IPS DF 6.9 (cell line): ENCODE data around the gene S1PR4.
"Not testable (repeated sequence)": the region's sequence is repeated elsewhere in the genome, so short reads cannot be mapped to it uniquely, and the experiment has no call there.

Experiments used
- DNase-seq: peaks from one replicate; pipeline ENCODE4 v3.0.0-alpha.2; 2013; ENCODE audit warnings: low read depth, low spot score
- H3K27ac ChIP-seq: one replicate; pipeline ENCODE4 v1.5.1; 2013; ENCODE audit warnings: low read length, control low read depth
- H3K27me3 ChIP-seq: 2 replicates; pipeline ENCODE4 v1.6.1; 2013; ENCODE audit warnings: mild to moderate bottlenecking, low read length; ENCODE audit not compliant: control insufficient read depth, insufficient read depth
- H3K36me3 ChIP-seq: 2 replicates; pipeline ENCODE4 v1.6.1; 2013; ENCODE audit warnings: low read length; ENCODE audit not compliant: control insufficient read depth, insufficient read depth
- H3K4me1 ChIP-seq: 2 replicates; pipeline ENCODE4 v1.6.1; 2013; ENCODE audit warnings: low read length; ENCODE audit not compliant: control insufficient read depth, insufficient read depth
- H3K4me3 ChIP-seq: 2 replicates; pipeline ENCODE4 v1.5.1; 2013; ENCODE audit warnings: mild to moderate bottlenecking, low read length
- H3K9me3 ChIP-seq: 2 replicates; pipeline ENCODE4 v1.6.1; 2013; ENCODE audit warnings: low read length, inconsistent platforms; ENCODE audit not compliant: control insufficient read depth, insufficient read depth
- WGBS: extraction: QIAGEN DNeasy Blood & Tissue Kit; methylation state at CpG from one replicate; pipeline ENCODE4 v1.1.7; 2013; ENCODE audit warnings: mixed read lengths, missing lambda C conversion rate; ENCODE audit not compliant: insufficient read length, insufficient coverage; 5-methylcytosine and 5-hydroxymethylcytosine counted together

Gene S1PR4

GRCh38 chr19:3198901-3199700 is 20.5 kb downstream of the S1PR4 start:
- Histone ChIP-seq H3K4me1 (no peaks in the 10 kb centered on the region), H3K36me3 (peaks cover 23% of the 10 kb centered on the region), H3K4me3 (no peak overlapping the region), H3K9me3 (no peaks in the 10 kb centered on the region), H3K27me3 (no peaks in the 10 kb centered on the region), H3K27ac (no peak overlapping the region)
- no CpG with 5 or more reads among the region's 43 CpGs for WGBS
- DNase-seq = no peak

- DNase-seq = no peak
- no peaks in the 10 kb centered on the region for H3K4me1 ChIP-seq
- no peak overlapping the region for H3K27ac ChIP-seq
- WGBS = no CpG with 5 or more reads among the region's 39 CpGs
- H3K27me3 ChIP-seq = no peaks in the 10 kb centered on the region
- no peaks in the 10 kb centered on the region for H3K9me3 ChIP-seq
- no peak overlapping the region for H3K4me3 ChIP-seq
- peaks cover 34% of the 10 kb centered on the region for H3K36me3 ChIP-seq
These were observed 22.6 kb downstream of the S1PR4 start for GRCh38 chr19:3201072-3201700.

DNA sequence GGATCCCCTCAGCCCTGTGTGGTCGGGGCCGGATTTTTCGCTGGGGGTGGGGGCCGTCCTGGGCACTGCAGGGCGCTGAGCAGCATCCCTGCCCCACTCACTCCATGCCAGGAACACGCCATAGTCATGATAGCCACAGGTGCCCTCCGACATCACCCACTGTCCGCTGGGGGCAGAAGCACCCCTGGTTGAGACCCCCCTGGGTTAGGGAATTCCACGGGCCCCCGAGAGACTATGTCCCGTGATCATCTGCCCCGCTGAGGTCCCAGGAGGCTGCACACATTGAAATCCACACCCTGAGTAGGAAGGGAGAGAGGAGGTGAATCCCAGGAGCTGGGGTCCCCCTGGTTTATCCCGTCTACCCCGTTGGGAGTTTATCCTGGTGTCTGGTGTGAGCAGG is 23.3 kb downstream of the S1PR4 start:
- Histone ChIP-seq H3K4me3 (no peak overlapping the region), H3K4me1 (no peaks in the 10 kb centered on the region), H3K9me3 (no peaks in the 10 kb centered on the region), H3K36me3 (peaks cover 31% of the 10 kb centered on the region), H3K27me3 (no peaks in the 10 kb centered on the region), H3K27ac (no peak overlapping the region)
- DNase-seq = no peak
- no CpG with 5 or more reads among the region's 14 CpGs for WGBS

GRCh38 chr19:3202346-3202745 is 23.8 kb downstream of the S1PR4 start:
- Histone ChIP-seq H3K36me3 (peaks cover 33% of the 10 kb centered on the region), H3K4me1 (no peaks in the 10 kb centered on the region; the same call in 1 of the 2 replicates), H3K9me3 (no peaks in the 10 kb centered on the region), H3K27me3 (no peaks in the 10 kb centered on the region), H3K27ac (no peak overlapping the region), H3K4me3 (no peak overlapping the region)
- no CpG with 5 or more reads among the region's 12 CpGs for WGBS
- DNase-seq = no peak

GRCh38 chr19:3202895-3203294 is 24.3 kb downstream of the S1PR4 start:
- no CpG with 5 or more reads among the region's 7 CpGs for WGBS
- not testable (repeated sequence) for H3K27ac ChIP-seq, H3K4me1 ChIP-seq, DNase-seq, H3K9me3 ChIP-seq, H3K4me3 ChIP-seq, H3K27me3 ChIP-seq
- peaks cover 39% of the 10 kb centered on the region for H3K36me3 ChIP-seq

- H3K4me3 ChIP-seq = no peak overlapping the region
- WGBS = no CpG with 5 or more reads among the region's 43 CpGs
- H3K27me3 ChIP-seq = no peaks in the 10 kb centered on the region
- H3K36me3 ChIP-seq = peaks cover 41% of the 10 kb centered on the region
- H3K27ac ChIP-seq = no peak overlapping the region
- no peaks in the 10 kb centered on the region; the same call in 1 of the 2 replicates for H3K4me1 ChIP-seq
- DNase-seq = no peak
- no peaks in the 10 kb centered on the region for H3K9me3 ChIP-seq
These were observed 25.5 kb downstream of the S1PR4 start for GRCh38 chr19:3203805-3204645.

DNA sequence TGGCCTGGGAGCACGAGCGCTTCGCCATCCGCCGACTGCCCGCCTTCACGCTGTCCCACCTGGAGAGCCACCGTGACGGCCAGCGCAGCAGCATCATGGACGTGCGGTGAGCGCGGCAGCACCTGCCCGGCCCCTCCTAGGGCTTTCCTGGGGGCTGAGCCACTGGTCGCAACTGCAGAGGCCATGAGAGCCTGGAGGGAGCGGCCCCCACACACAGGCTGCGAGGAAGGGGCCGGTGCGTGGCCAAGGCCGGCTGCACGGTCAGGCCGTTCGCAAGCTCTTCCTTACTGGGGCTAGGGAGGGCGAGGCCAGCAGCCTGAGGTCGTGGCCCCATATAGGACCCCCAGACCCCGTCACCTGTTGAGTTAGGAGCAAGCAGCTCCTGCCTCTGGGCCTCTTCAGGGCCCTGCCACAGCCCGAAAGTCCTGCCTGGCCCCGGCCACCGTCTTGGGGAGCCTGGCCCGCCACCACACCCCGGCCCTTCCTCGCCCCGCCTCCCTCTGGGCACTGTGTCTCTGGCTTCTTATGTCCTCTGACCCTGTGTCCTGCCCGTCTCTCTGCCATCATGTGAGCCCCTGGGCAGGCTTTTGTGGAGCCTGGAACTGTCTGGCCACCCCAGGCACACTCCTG is 26.2 kb downstream of the S1PR4 start:
- no CpG with 5 or more reads among the region's 35 CpGs for WGBS

DNA sequence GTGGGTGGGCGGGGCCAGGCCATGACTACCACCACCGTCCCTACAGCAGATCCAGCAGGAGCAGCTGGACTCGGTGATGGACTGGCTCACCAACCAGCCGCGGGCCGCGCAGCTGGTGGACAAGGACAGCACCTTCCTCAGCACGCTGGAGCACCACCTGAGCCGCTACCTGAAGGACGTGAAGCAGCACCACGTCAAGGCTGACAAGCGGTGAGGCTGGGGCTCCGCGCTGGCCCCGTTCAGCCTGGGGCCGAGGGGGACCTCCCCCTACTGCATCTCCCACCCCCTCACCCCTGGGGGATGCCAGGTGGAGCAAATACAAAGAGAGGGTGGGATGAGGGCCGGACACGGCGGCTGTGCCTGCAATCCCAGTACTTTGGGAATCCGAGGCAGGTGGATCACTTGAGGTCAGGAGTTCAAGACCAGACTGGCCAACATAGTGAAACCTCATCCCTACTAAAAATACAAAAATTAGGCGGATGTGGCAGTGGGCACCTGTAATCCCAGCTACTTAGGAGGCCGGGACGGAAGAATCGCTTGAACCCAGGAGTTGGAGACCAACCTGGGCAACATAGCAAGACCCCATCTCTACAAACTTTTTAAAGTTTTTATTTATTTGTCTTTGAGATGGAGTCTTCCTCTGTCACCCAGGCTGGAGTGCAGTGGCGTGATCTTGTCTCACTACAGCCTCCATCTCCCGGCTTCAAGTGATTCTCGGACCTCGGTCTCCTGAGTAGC is 27.8 kb downstream of the S1PR4 start:
- Histone ChIP-seq H3K27me3 (no peaks in the 10 kb centered on the region), H3K27ac (no peak overlapping the region), H3K9me3 (no peaks in the 10 kb centered on the region), H3K4me1 (peaks cover 2% of the 10 kb centered on the region; the same call in 1 of the 2 replicates), H3K36me3 (peaks cover 37% of the 10 kb centered on the region), H3K4me3 (no peak overlapping the region)
- no CpG with 5 or more reads among the region's 28 CpGs for WGBS
- no peak for DNase-seq

More for the DNA sequence above, 26.2 kb downstream of the S1PR4 start:
- H3K4me1 ChIP-seq = no peaks in the 10 kb centered on the region; the same call in 1 of the 2 replicates
- no peak overlapping the region for H3K27ac ChIP-seq
- no peak overlapping the region for H3K4me3 ChIP-seq
- DNase-seq = no peak
- H3K36me3 ChIP-seq = peaks cover 41% of the 10 kb centered on the region
- no peaks in the 10 kb centered on the region for H3K9me3 ChIP-seq
- no peaks in the 10 kb centered on the region for H3K27me3 ChIP-seq

- no CpG with 5 or more reads among the region's 43 CpGs for WGBS
These were observed 29.1 kb downstream of the S1PR4 start for GRCh38 chr19:3207461-3208242.

More at GRCh38 chr19:3207461-3208242, 29.1 kb downstream of the S1PR4 start:
- Histone ChIP-seq H3K9me3 (no peaks in the 10 kb centered on the region), H3K36me3 (peaks cover 37% of the 10 kb centered on the region), H3K27me3 (no peaks in the 10 kb centered on the region), H3K4me1 (peaks cover 2% of the 10 kb centered on the region; the same call in 1 of the 2 replicates), H3K27ac (no peak overlapping the region), H3K4me3 (no peak overlapping the region)
- no peak for DNase-seq
